ENCODE measurements around the gene VEGFB.

DNA sequence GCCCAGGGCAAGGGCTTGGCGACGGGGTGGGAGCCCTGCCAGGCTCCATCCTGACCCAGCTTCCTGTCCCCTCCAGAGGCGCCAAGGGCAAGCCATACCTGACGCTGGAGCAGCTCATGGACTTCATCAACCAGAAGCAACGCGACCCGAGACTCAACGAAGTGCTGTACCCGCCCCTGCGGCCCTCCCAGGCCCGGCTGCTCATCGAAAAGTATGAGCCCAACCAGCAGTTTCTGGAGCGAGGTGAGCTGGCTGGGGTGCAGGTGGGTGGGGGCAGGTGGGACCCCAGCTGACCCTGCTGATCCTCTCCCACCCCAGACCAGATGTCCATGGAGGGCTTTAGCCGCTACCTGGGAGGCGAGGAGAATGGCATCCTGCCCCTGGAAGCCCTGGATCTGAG is 21.9 kb downstream of the VEGFB start:
- TF ChIP-seq POLR2A (IDR thresholded peaks at IDR 0.05) (no peak), CTCF (IDR thresholded peaks at IDR 0.05) (no peak)

All from uterus (tissue), 2 donors.